ENCODE data around the gene CTNNA2.

The CTNNA2 gene

GRCh38 chr2:79612999-79613398, 100.1 kb downstream of the CTNNA2 start:
- DNase-seq (ENCODE audit: low read depth) = peak; percentile 43

DNA sequence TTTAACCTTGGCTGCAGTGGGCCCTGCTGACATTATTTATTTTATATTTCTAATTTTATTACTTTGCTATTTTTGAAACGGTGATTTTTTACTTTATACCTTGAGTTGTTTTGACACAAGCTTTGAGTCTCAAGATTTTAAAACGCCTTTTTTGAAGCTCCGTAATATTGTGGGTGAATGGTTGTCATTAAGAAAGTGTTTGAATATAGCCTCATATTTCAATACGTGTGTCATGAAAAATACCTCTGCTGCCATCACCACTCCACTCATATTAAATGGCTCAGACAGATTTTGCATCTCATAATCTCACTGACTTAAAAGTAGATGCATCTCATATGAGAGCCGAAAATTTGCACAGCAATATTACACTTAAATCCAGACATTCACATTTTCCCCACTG, 106.6 kb downstream of the CTNNA2 start:
- DNase-seq (ENCODE audit: low read depth) = no peak

GRCh38 chr2:79619976-79620375, 107.1 kb downstream of the CTNNA2 start:
- DNase-seq (ENCODE audit: low read depth) = no peak

DNA sequence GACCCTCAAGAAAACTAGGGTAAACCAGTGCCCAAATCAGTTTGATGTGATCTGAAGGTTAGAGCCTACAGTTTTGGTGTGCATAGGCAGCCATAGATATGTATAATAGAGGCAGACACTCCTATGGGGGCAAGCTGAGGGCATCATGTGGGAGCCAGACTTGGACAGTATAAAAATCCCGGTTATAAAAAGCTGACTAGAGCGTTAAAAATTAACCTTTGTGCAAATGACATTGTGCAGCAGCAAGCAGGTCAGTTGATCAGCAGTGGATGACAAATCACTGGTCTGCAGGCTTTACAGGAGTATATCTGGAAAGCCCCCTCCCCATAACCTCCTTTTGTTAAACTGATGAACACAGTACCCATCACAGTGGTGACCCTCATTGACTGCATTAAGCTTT, 107.8 kb downstream of the CTNNA2 start:
- no peak for DNase-seq (ENCODE audit: low read depth)

GRCh38 chr2:79621252-79621651, 108.4 kb downstream of the CTNNA2 start:
- DNase-seq (ENCODE audit: low read depth) = no peak

- DNase-seq (ENCODE audit: low read depth) = no peak
Measured at GRCh38 chr2:79621755-79622154, 108.9 kb downstream of the CTNNA2 start.

DNA sequence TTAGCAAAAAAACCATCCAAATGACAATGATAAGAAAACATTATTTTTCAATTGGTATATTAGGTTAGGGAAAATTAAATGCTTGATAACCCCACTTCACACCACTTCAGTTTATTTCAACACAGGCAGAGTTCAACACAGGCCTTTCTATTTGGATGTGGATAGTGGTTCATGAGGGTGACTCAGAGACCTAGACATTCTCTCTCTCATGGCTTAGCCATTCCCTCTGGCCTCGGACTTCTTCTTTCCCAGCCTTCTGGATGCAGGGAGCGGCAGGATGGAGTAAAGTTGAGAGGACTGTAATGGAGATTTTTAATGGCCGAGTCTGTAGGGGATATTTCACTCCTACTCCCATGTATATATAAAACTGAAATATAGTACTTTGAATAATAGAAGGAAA, 109.7 kb downstream of the CTNNA2 start:
- DNase-seq (ENCODE audit: low read depth) = no peak

DNA sequence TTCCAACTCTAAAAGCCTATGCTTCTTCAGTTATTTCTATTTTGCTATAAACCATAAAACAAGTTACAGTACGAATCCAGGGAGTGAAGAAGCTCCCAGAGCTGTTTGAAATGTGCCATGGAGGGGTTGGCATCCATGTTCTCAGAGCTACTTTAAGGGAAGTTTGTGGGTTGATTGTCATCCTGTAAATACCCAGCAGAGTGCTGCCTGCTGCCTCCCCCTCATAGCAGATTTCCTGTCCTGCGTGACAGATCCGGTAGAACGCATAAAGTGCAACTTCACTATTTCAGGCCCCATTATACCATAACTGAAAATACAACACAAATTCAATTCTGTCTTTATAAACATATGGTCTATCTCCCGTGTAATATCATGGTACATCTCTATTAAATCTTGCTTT, 114.4 kb downstream of the CTNNA2 start:
- no peak for DNase-seq (ENCODE audit: low read depth)

- no peak for DNase-seq (ENCODE audit: low read depth)
Measured at GRCh38 chr2:79630060-79630459, 117.2 kb downstream of the CTNNA2 start.

DNA sequence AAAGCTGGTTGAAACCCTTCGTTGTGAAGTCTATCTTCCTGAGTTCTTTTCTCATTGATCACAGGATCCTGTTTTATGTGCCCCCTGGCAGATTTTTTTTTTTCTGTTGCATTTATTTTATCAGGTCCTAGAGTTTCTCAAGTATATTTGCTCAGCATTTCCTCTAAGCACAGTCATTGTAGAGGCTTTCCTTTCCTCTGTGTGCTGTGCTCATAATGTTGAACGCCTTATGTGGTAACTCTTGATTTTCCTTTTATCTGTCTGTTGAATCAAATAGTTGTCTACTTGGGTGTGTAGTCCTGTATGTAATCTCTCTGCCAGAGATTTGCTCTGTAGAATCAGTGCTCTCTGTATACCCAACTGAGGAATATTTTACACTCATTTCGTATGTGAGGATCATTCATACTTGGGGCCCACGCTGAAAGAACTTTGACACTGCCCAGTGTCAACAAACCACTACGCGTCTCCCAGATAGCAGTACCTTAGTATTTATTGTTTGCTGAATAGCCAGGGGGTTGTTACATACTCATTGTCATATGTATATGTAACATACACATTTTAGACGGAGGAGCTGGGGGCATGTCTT, 118.2 kb downstream of the CTNNA2 start:
- no peak for DNase-seq (ENCODE audit: low read depth)

GRCh38 chr2:79638410-79638809, 125.6 kb downstream of the CTNNA2 start:
- no peak for DNase-seq (ENCODE audit: low read depth)

- DNase-seq (ENCODE audit: low read depth) = no peak
Measured at GRCh38 chr2:79638954-79639353, 126.1 kb downstream of the CTNNA2 start.

GRCh38 chr2:79640001-79640400, 127.2 kb downstream of the CTNNA2 start:
- no peak for DNase-seq (ENCODE audit: low read depth)

DNA sequence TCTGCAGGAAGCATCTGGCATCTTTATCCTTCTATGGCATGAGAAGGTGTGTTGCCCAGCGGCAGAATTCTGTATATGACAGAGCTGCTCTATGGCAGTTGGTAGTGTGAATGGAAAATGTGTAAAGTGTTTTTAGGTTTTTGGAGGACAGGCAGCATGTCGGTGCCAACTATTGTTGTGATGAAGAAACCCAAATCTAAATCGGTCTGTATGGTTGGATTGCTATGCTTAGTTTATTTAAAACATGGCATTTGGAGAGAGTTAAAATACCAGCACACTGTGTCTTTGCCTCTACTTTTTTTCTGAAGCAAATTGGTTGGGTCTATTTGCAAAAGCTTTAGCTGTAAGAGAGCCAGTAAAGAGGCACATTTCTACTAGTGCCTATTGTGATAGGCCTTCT, 136.7 kb downstream of the CTNNA2 start:
- no peak for DNase-seq (ENCODE audit: low read depth)

- no peak for DNase-seq (ENCODE audit: low read depth)
Measured at GRCh38 chr2:79660557-79660956, 147.7 kb downstream of the CTNNA2 start.

DNA sequence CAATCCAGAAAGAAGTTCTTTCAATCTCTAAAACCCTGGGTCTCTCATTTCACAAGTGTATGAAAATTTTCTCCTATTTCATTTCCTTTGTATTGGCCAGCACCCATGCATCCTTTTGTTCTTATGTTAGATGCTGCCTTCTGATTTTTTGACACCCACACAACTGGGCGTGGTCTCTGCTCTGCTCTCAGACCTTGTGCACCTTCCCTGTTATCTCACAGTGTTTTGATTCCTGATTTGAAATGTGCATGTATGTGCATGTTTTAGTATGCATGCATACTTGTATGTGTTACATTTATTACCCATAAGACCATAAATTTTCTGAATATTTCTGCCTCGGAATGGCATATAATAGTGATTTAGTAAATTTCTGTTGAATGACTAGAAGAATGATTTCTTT, 152.2 kb downstream of the CTNNA2 start:
- no peak for DNase-seq (ENCODE audit: low read depth)

DNA sequence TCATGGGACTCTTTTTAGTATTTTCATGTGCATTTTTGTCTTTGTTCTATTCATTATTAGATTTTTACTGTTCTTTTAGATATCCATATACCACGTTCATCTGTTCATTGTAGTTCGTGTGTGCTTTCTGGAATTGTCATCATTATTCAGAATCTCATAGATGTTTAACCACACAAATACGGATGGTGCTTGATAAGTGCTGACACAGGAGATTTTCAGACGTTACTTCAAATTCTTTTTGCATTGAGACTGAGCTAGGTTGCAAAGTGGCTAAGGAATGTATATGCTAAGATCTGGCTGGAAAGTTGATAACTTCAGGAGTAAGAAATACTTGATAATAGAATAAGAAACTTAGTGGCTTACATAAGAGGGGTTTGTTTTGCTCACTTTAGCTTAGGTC, 153.6 kb downstream of the CTNNA2 start:
- DNase-seq (ENCODE audit: low read depth) = no peak

GRCh38 chr2:79669714-79670113, 156.9 kb downstream of the CTNNA2 start:
- DNase-seq (ENCODE audit: low read depth) = no peak

DNA sequence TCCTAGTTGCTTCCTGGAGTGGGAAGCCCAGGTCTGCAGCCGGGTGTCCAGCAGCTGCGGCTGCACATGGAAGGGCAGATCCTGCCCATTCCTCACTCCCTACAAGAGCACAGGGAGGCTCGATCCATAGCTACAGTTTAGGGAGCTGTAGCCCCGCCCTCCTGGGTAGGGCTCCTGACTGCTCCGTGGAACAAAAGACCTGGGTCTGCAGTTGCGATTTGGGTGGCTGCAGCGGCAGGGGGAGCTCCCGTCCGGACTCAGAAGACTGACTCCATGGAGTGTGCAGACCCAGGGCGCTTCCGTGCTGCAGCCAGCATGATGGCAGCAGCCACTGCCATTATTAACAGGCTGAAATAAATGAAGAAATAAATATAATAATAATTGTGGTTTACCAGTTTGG, 157.3 kb downstream of the CTNNA2 start:
- DNase-seq (ENCODE audit: low read depth) = no peak

- DNase-seq (ENCODE audit: low read depth) = no peak
Measured at GRCh38 chr2:79686884-79687283, 174.0 kb downstream of the CTNNA2 start.

GRCh38 chr2:79695248-79695647, 182.4 kb downstream of the CTNNA2 start:
- no peak for DNase-seq (ENCODE audit: low read depth)

DNA sequence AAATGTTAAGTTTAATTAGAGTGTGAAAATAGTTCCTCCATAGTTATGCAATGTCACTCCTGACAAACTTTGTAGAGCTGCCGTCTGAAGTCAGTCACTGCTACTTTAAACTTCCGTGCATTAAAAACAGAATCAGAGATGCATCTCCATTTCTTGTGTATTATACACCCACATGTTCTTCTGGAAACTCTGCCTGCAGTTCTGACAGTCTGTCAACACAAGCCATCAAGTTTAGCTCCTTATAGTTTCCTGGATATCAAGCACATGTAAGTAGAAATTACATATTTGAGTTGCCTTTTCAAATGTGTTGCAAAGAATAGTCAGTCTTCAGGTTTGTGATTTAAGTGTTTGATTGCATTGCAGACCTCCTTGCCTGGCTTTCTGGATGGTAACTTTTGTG, 184.3 kb downstream of the CTNNA2 start:
- no peak for DNase-seq (ENCODE audit: low read depth)

GRCh38 chr2:79700651-79701050, 187.8 kb downstream of the CTNNA2 start:
- DNase-seq (ENCODE audit: low read depth) = no peak

- no peak for DNase-seq (ENCODE audit: low read depth)
Measured at GRCh38 chr2:79702905-79703304, 190.1 kb downstream of the CTNNA2 start.

DNA sequence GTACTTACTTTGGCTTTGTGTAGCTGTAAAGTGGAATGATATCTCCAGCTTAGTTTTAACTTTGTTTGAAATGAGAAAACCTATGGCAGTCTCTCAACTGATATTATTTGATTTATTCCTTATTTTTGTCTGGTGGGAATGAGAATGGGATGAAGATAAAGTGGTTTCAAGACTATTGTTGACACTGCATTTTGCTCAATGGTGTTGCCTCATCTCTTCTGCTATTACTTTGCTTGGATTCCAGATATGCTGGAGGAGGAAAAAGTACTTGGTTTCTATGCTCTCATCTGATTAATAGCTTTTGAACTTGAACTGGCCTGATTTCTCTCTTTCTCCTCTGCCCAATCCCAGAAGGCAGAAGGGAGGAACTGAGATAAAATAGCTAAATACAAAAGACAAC, 198.2 kb downstream of the CTNNA2 start:
- DNase-seq (ENCODE audit: low read depth) = no peak

Measured in CMK (cell line).